NCI-H774 (cell line): ENCODE data around the gene RNF112.
"Not testable (repeated sequence)": the region's sequence is repeated elsewhere in the genome, so short reads cannot be mapped to it uniquely, and the experiment has no call there.

ENCODE experiments used
- DNase-seq: peaks from one replicate; lab custom pipeline; 2025; lab: John Stamatoyannopoulos, UW

The RNF112 gene

DNA sequence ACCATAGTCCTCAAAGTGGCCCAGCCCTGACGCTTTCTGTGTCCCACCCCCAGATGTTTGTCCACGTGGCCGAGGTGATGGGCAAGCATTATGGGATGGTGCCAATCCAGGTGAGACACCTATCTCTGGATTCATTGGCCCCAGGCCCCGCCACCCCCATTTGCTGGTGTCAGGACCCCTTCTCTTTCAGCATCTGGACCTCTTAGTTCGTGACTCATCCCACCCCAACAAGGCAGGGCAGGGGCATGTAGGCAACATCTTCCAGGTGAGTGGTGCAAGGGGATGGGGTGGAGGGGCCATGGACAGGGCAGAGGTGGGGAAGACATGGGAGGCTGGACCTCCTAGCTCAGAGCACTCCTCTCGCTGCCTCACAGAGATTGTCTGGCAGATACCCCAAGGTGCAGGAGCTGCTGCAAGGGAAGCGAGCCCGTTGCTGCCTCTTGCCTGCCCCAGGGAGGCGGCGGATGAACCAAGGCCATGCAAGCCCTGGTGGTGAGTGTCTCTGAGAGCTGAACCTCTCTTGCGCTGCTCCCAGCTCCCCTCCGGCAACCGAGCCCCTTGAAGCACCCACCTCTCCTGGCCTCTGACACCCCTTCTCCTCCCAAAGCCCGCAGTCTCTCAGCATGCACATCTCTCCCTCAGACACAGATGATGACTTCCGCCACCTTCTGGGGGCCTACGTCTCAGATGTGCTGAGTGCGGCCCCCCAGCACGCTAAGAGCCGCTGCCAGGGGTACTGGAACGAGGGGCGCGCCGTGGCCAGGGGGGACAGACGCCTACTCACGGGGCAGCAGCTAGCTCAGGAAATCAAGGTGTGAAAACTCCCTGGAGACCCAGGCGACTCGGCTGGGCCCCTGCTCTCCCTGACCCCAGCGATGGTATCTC, 3.6 kb downstream of the RNF112 start:
- no peak for DNase-seq

DNA sequence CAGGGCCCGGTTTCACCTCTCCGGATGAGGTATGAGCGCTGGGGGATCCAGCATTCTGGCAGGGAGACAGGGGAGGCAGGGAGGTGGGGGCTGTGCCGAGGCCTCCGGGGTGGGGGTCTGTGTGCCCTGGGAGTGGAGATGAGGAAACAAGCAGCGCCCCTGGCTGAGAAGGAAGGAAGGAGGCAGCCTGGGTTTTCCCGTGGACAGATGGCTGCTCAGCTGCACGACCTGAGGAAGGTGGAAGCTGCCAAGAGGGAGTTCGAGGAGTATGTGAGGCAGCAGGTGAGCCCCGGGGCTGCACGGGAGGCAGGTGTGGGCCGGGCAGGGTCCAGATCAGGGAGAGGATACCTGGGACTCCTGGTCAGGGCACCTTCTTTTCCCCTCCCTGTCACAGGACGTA, 4.3 kb downstream of the RNF112 start:
- no peak for DNase-seq

DNA sequence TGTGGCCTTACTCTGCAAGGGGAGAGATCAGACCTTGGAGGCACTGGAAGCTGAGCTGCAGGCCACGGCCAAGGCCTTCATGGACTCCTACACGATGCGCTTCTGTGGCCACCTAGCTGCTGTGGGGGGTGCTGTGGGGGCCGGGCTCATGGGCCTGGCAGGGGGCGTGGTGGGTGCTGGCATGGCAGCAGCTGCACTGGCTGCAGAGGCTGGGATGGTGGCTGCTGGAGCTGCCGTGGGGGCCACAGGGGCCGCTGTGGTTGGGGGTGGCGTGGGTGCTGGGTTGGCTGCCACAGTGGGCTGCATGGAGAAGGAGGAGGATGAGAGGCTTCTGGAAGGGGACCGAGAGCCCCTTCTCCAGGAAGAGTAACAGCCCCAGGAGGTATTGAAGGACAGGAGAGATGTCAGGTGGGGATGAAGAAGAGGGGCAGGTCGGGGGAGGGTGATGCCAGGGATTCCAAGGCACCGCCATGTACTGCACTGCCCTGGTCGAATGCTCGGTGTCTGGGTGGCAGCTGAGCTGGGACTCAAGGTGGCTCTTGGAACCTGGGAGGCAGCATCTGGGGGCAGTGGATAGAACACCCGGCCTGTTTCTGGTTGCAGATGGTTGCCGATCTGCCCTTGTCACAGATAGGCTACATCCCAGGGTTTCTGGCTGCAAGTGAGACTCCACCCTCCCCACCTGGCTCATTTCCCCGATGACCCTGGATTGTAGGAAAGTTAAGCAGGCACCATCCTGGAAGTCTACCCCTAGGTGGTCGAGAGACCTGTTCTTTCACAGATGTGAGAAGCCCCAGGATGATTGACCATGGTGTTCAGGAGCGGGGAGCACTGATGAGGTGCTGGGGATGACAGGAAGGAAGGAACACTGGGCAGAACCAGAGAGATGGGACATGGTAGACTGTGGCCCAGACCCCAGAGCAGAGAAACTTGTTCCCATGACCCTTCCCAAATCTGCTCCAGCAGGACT, 5.1 kb downstream of the RNF112 start:
- no peak for DNase-seq

DNA sequence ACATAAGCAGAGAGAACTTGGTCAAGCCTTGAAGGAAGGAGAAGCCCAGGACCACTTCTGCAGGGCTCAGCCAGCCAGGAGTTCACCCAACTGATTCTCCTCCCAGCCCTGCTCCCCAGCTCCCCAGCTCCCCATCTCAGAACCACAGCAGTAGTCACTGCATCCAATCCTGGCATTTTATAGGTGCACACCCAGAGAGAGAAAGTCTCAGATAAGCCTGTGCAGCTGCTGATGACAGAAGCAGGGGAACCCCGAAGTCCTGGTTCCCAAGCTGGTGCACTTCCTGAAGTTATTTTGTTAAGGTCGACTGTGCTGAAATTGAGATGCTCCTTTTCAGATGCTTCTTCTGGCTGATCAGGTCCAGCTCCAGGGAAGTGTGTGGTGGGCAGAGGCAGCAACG, 6.6 kb downstream of the RNF112 start:
- no peak for DNase-seq

DNA sequence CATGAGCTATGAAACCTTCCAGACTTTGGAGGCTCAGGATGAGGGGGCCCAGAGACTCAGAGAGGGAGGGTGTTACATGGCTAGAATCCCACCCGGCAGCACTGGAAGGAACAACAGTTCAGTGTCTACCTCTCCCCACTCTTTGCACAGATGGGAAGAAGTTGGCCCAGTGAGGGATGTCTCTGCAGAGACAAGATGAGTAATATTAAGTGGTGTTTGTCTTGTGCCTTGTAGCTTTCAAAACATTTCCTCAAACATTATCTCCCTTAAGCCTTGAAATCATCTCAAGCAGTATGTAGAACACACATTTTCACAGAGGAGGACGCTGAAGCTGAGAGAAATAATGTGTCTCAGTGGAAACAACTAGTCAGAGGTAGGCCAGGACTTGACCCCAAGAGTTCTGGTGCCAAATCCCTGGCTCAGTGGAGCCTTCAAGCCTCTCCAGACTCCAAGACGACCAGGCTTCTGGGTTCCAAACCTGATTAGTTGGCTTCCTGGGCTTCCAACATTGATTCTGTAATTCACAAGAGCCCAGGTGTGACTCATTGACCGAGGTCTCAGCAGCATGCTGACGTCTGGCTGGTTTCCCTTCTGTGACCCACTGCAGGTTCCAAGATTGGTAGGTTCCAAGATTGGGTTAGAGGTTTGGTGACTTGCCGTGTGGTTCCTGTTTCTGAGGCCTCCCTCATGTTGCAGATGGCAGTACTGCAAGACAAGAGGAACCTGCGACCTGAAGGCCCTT, 7.4 kb downstream of the RNF112 start:
- DNase-seq: no peak

DNA sequence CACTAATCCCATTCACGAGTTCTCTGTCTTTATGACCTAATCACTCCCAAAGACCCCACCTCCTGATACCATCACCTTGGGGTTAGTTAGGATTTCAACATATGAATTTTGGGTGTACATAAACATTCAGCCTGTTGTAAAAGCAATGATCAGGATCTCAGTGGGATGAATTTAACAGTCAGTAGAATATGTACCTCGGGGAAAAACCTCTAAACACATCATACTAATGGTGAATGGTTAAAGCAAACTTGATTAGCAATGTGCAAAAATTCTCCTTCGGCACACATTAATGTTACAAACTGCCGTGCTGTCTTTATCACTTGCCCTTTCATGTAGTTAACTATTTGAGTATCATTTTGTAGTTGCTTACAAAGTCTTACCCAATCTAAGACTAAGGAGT, 10.2 kb downstream of the RNF112 start:
- DNase-seq: no peak

DNA sequence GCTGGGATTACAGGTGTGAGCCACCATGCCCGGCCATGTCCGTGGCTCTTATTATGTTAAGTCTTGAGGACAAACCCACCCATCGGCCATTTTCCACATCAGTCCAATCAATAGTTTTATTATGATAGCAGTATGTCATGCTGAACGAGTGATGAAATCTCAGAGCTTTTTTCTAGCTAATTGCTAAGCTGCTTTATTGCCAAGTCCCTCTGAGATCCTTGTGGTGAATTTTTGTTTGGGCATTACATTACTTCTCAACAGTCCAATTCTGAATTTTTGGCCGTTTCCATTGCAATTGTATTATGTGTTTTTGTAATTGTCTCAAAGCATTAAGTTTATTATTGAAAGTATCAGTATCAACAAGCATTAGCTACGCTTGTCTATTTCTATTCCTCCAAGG, 10.9 kb downstream of the RNF112 start:
- DNase-seq: no peak

DNA sequence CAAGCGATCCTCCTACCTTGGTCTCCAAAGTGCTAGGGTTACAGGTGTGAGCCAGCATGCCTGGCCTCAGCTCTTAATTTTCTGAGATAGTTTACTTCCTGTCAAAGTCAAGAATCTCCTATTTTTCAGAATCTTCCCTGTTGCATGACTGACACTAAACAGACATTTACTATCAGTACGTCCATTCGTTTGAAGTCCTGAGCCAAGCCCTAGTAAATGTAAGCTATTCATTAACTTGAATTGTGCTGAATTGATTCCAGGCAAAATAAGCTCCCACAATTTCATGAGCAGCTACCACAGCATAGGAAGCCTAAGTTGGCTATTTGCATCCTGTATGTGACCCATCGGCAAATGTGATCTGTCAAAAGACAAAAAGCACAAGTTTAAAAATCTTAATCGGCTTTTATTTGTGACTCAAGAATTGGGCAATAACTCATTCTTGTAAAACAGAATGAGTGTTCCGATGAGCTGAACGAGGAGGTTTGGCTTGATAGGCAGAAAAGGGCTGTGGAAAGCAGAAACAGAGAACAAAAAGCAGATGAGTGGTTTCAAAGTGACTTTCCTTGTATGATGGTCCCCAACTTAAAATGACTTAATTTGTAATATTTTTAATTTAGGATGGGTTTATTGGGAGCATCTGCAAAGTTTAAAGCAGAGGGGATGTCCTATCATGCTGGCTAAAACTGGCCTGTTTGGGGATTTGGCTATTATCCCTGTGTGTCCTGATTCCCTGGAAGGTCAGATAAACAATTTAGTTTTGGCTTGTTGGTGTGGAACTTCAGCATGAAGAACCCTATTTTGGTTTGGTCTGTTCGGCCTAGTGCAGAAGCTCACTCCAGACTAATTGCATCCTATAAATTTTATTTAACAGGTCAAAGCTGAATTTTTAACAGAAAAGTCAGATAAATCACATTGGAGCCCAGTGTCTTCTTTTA, 14.2 kb downstream of the RNF112 start:
- no peak for DNase-seq

DNA sequence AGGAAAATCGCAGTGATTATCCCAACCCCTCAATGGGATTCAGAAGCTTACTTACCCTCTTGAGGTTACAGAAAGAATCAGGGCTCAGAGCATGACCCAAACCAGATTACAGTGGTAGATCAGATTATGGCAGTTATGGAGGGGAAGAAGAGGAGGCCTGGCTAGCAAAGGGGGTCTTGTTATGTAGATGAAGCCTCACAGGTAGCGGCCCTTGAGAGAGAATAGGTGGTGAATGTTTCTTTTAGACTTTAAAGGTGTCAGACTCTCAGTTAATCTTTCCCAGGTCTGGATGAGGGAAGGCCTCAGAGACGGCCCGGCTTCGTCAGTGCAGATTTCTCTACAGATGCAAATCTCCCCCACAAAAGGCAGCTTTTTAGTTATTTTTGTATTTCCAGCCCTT, 15.6 kb downstream of the RNF112 start:
- no peak for DNase-seq

DNA sequence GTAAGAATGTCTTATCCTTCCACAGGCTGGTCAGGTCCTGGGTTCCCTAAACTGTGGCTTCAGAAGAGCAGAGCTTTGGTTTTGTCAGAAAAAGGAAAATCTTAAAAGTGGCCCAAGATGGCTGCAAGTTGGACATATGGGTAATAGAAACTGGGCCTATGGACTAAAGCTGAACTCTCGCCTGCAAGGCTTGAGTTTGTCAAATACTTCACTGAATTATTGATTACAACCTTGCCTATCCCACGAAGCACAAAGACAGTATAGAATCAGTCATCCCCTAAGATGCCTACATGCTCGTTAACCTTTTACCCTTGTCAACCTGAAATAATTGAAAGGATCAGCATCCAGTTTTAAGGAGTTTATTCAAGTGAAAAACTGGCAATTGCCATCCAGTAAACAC, 20.7 kb downstream of the RNF112 start:
- DNase-seq: no peak

DNA sequence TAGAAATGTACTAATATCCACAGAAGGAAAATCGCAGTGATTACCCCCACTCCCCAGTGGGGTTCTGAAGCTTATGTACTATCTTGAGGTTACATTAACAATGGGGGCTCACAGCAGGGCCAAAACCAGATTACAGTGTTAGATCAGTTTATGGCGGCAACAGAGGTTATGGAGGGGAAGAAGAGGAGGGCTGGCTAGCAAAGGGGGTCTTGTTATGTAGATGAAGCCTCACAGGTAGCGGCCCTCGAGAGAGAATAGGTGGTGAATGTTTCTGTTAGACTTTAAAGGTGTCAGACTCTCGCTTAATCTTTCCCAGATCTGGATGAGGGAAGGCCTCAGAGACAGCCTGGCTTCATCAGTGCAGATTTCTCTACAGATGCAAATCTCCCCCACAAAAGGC, 22.2 kb downstream of the RNF112 start:
- DNase-seq: no peak

DNA sequence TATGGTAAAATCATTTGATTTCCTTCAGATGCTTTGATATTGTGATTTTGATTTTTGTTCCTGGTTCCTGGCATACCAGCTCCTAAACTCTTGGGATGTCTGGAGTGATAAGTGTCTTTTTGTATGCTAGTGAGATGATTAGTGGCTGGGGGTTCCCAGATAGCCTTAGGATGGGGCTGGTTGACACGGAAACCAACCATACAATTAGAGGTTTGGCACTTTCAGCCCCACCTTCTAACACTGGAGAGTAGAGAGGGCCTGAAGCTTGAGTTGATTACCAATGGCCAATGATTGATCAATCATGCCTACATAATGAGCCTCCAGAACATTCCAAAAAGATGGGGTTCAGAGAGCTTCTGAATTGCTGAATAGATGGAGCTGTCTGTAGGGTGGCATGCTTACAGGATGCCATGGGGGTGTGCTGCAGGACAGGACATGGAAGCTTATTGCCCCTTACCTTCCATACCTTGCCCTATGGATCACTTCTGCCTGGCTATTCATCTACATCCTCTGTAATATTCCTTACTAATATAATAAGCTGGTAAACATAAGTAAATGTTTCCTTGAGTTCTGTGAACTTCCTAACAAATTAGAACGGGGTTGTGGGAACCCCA, 22.8 kb downstream of the RNF112 start:
- DNase-seq: no peak

DNA sequence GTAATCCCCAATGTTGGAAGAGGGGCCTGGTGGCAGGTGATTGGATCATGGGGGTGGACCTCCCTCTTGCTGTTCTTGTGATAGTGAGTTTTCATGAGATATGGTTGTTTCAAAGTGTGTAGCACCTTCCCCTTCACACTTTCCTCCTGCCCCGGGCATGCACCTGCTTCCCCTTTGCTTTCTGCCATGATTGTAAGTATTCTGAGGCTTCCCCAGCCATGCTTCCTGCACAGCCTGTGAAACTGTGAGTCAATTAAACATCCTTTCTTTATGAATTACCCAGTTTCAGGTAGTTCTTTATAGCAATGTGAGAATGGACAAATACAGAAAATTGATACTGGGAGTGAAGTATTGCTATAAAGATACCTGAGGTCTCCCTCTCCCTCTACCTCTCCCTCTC, 29.4 kb downstream of the RNF112 start:
- no peak for DNase-seq

DNA sequence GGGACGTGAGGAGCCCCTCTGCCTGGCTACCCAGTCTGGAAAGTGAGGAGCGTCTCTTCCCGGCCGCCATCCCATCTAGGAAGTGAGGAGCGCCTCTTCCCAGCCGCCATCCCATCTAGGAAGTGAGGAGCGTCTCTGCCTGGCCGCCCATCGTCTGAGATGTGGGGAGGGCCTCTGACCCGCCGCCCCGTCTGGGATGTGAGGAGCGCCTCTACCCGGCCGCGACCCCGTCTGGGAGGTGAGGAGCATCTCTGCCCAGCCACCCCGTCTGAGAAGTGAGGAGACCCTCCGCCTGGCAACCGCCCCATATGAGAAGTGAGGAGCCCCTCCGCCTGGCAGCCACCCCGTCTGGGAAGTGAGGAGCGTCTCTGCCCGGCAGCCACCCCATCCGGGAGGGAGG, 30.3 kb downstream of the RNF112 start:
- not testable (repeated sequence) for DNase-seq

DNA sequence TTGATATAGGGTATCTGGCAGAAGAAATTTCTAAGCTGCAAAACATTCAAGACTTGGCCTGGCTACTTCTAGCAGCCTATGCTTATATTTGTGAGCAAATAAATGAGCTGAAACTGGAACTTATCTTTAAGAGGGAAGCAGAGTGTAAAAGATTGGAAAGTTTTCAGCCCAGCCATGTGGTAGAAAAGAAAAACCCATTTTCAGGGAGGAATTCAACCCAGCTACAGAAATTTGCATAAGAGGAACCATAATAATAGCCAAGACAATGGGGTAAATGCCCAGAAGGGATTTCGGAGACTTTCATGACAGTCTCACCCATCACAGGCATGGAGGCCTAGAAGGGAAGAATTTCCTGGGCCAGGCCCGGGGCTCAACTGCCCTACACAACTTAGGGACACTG, 31.7 kb downstream of the RNF112 start:
- no peak for DNase-seq

DNA sequence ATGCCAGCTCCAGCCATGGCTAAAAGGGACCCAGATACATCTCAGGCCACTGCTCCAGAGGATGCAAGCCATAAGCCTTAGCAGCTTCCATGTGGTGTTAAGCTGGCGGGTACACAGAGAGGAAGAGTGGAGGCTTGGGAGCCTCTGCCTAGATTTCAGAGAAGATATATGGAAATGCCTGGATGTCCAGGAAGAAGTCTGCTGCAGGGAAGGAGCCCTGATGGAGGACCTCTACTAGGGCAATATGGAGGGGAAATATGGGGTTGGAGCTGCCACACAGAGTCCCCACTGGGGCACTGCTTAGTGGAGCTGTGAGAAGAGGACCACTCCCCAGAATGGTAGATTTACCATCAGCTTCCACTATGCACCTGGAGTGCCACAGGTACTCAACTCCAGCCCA, 32.1 kb downstream of the RNF112 start:
- no peak for DNase-seq

DNA sequence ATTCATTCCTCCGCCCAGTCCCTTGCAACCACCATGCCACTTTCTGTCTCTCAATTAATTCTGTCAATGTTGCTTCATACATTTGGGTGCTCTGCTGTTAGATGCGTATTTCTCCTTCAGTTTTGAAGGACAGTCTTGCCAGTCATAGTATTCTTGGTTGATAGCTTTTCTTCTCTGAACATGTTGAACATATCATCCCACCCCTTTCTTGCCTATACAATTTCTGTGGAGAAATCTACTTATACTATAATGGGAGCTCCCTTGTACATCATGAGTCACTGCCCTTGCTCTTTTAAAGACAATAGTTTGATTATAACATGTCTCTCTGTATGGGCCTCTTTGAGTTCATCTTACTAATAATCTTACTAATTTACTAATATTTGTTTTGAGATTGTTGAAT, 34.1 kb downstream of the RNF112 start:
- no peak for DNase-seq

DNA sequence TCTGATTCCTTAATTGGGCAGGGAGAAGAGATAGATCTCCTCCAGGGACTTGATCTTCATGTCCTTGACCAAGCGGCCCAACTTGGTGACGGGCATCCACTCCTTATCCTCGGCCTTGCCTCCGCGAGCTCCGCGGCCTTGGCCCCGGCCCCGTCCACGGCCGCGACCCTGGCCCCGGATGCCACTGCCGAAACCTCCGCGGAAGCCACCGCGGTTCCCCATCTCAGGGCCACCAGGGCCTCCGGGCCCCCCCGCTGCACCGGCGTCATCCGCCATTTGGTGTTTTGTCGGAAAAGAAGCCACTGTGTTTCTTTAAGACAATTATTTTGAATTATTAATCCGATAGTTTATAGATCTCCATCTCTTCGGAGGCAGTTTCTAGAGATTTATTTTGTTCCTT, 35.5 kb downstream of the RNF112 start:
- not testable (repeated sequence) for DNase-seq

DNA sequence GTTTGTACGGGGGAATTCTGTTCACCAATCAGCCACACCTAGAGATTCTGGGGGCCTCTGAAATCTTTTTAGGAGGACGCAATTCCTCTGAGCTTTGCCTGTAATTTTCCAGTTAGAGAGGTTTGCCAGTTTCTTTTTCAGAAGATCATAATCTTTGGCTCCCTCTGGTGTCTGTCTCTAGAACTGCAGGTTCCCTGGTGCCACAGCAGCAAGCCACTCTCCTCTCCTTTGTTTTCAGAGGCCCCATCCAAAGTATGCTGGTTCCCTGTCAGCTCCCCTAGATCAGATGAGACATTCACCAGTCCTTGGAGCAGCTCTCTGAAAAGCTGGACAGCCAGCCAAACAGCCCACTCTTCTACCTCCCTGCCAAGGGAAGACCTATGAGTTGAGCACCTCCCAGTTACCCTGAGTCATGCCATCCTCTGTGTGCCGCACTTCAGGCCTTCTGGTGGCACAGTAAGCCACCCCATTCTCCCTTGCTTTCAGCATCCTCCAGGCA, 36.1 kb downstream of the RNF112 start:
- DNase-seq: peak; percentile 39
